ENCODE data around the gene ADAM15. TPM values are rescaled to one million over a fixed set of nuclear protein-coding genes. Genes with fewer than 3 reads are reported as not detected.
A peak's percentile ranks its signal among the peaks of the same experiment; 100 is the strongest.

ADAM15 gene
- total RNA-seq, 1 donor, result 25.1 TPM

DNA sequence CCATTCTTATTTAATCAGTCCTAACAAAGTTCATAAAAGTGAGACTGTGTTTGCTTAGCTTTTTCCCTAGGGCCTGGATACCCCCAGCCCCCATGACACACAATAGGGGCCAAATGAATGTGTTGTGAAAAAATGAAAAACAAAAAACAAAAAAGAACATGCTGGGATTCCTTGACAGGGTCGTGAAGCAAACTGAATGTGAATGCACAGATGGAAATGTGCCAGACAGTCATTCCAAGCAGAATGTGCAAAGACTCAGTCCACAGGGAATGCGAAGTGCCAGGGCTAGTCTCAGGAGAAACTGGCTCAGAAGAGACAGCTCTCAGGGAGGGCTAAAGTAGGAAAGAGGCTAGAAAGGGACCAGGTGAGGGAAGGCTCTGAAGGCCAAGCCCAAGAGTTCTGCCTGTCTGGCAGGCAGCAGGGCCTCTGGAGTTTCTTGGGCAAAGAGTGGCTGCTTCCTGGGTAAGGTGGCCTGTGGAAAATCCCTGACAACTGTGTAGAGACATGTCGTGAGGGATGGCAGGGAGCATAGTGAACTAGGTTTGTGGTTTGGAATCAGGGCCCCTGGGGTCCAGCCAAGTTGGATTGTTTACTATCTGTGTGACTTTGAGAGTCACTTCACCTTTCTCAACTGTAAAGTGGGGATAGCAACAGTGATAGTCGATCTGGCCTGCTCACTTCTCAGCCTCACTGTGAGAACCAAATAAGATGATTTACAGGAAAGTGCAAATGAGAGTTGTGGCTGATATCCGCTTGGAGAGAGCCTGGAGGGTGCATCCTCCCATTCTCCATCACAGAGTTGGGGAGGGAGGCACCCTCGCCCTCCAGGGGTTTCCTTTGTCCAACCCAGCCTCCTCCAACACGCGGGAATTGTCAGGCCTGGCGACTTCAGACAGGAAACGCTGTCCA lies 1.2 kb upstream of the ADAM15 start:
- H3K9me3 ChIP-seq (ENCODE audit: low read depth, low read length), result no peaks in the 10 kb centered on the region
- H3K4me3 ChIP-seq (ENCODE audit: low read length), result peak overlapping the region; percentile 56
- peaks cover 34% of the 10 kb centered on the region for H3K4me1 ChIP-seq (ENCODE audit: insufficient read depth, low read length)
- H3K27me3 ChIP-seq (ENCODE audit: insufficient read depth, low read length), result no peaks in the 10 kb centered on the region

DNA sequence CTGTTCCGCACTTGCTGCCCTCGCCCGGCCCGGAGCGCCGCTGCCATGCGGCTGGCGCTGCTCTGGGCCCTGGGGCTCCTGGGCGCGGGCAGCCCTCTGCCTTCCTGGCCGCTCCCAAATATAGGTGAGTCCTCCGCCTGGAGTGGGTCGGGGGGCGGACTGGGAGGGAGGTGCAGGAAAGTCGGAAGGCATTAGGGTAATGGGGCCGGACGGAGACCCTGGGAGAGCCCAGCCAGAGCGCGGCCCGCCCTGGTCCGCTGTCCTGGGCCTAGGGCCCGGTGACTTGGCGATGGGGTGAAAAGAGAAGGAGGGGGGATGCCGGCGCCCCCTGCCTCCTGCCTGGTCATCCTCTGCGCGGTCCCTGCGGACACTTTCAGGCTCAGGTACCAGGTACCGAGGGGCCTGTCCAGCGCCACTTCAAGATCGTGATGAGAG lies 243 bp downstream of the ADAM15 start:
- Histone ChIP-seq H3K27me3 (ENCODE audit: insufficient read depth, low read length) (no peaks in the 10 kb centered on the region), H3K4me1 (ENCODE audit: insufficient read depth, low read length) (peaks cover 34% of the 10 kb centered on the region), H3K4me3 (ENCODE audit: low read length) (peak overlapping the region; percentile 50), H3K9me3 (ENCODE audit: low read depth, low read length) (no peaks in the 10 kb centered on the region)

GRCh38 chr1:155051777-155052398 lies 772 bp downstream of the ADAM15 start:
- no peaks in the 10 kb centered on the region for H3K27me3 ChIP-seq (ENCODE audit: insufficient read depth, low read length)
- H3K9me3 ChIP-seq (ENCODE audit: low read depth, low read length), result no peaks in the 10 kb centered on the region
- H3K4me1 ChIP-seq (ENCODE audit: insufficient read depth, low read length), result peaks cover 34% of the 10 kb centered on the region
- peak overlapping the region; percentile 50 for H3K4me3 ChIP-seq (ENCODE audit: low read length)

DNA sequence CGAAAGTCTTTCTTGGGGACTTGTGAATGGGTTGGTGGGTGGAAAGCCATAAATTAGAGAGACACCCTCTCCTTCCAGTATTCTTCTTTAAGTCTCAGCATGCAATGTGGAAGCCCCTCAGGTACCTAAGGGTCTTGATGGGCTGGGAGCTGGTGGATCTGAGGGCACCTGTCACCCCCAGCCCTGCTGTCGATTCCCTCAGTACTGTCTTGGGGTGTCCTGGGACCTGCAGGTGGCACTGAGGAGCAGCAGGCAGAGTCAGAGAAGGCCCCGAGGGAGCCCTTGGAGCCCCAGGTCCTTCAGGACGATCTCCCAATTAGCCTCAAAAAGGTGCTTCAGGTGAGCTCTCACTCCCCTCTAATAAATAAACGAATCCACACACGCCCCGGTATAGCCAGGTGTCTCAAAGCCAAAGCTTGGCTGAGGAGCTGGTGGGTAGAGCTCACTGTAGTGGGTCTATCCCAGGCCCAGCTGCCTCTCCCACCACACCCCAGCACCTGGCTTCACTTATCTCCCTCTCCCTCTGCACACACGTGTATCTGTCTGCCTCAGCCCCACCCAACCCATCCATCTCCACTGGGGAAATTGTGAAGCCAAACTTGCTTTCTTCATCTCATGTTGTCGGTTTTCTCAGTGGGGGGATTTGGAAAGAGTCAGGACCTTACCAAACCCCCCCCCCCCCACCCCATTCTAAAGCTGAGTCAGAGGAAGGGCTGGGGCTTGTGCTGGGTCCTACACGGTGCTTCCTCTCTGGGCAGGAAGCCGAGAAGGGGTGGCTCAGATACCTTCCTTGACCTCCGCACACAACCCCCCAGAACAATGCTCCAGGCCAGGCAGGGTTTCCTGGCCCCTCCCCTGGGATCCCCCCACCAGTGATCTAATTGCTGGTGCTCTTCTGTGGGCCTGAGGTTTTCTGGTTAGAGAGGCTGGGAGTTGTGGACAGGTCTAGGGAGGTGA lies 1.6 kb downstream of the ADAM15 start:
- Histone ChIP-seq H3K4me1 (ENCODE audit: insufficient read depth, low read length) (peaks cover 34% of the 10 kb centered on the region), H3K4me3 (ENCODE audit: low read length) (peak overlapping the region; percentile 50), H3K9me3 (ENCODE audit: low read depth, low read length) (no peaks in the 10 kb centered on the region)

GRCh38 chr1:155053531-155054105 lies 2.5 kb downstream of the ADAM15 start:
- peaks cover 34% of the 10 kb centered on the region for H3K4me1 ChIP-seq (ENCODE audit: insufficient read depth, low read length)
- no peaks in the 10 kb centered on the region for H3K9me3 ChIP-seq (ENCODE audit: low read depth, low read length)
- no peak overlapping the region for H3K4me3 ChIP-seq (ENCODE audit: low read length)
- no peaks in the 10 kb centered on the region for H3K27me3 ChIP-seq (ENCODE audit: insufficient read depth, low read length)

More for the DNA sequence above, 1.6 kb downstream of the ADAM15 start:
- H3K27me3 ChIP-seq (ENCODE audit: insufficient read depth, low read length), result no peaks in the 10 kb centered on the region

- Histone ChIP-seq H3K9me3 (ENCODE audit: low read depth, low read length) (no peaks in the 10 kb centered on the region), H3K4me3 (ENCODE audit: low read length) (no peak overlapping the region), H3K27me3 (ENCODE audit: insufficient read depth, low read length) (no peaks in the 10 kb centered on the region), H3K4me1 (ENCODE audit: insufficient read depth, low read length) (peaks cover 22% of the 10 kb centered on the region)
Observed at GRCh38 chr1:155057104-155057503, 6.0 kb downstream of the ADAM15 start.

- H3K4me1 ChIP-seq (ENCODE audit: insufficient read depth, low read length), result peaks cover 22% of the 10 kb centered on the region
- H3K4me3 ChIP-seq (ENCODE audit: low read length), result no peak overlapping the region
- no peaks in the 10 kb centered on the region for H3K27me3 ChIP-seq (ENCODE audit: insufficient read depth, low read length)
- no peaks in the 10 kb centered on the region for H3K9me3 ChIP-seq (ENCODE audit: low read depth, low read length)
Observed at GRCh38 chr1:155057788-155058211, 6.7 kb downstream of the ADAM15 start.

GRCh38 chr1:155060736-155061135 lies 9.6 kb downstream of the ADAM15 start:
- H3K27me3 ChIP-seq (ENCODE audit: insufficient read depth, low read length), result no peaks in the 10 kb centered on the region
- no peaks in the 10 kb centered on the region for H3K9me3 ChIP-seq (ENCODE audit: low read depth, low read length)
- H3K4me3 ChIP-seq (ENCODE audit: low read length), result no peak overlapping the region
- H3K4me1 ChIP-seq (ENCODE audit: insufficient read depth, low read length), result peaks cover 34% of the 10 kb centered on the region

GRCh38 chr1:155061381-155062150 lies 10.4 kb downstream of the ADAM15 start:
- Histone ChIP-seq H3K27me3 (ENCODE audit: insufficient read depth, low read length) (no peaks in the 10 kb centered on the region), H3K9me3 (ENCODE audit: low read depth, low read length) (no peaks in the 10 kb centered on the region), H3K4me3 (ENCODE audit: low read length) (no peak overlapping the region), H3K4me1 (ENCODE audit: insufficient read depth, low read length) (peaks cover 34% of the 10 kb centered on the region)

- Histone ChIP-seq H3K27me3 (ENCODE audit: insufficient read depth, low read length) (no peaks in the 10 kb centered on the region), H3K4me1 (ENCODE audit: insufficient read depth, low read length) (peaks cover 34% of the 10 kb centered on the region), H3K4me3 (ENCODE audit: low read length) (no peak overlapping the region), H3K9me3 (ENCODE audit: low read depth, low read length) (no peaks in the 10 kb centered on the region)
Observed at GRCh38 chr1:155062151-155062686, 11.1 kb downstream of the ADAM15 start.

DNA sequence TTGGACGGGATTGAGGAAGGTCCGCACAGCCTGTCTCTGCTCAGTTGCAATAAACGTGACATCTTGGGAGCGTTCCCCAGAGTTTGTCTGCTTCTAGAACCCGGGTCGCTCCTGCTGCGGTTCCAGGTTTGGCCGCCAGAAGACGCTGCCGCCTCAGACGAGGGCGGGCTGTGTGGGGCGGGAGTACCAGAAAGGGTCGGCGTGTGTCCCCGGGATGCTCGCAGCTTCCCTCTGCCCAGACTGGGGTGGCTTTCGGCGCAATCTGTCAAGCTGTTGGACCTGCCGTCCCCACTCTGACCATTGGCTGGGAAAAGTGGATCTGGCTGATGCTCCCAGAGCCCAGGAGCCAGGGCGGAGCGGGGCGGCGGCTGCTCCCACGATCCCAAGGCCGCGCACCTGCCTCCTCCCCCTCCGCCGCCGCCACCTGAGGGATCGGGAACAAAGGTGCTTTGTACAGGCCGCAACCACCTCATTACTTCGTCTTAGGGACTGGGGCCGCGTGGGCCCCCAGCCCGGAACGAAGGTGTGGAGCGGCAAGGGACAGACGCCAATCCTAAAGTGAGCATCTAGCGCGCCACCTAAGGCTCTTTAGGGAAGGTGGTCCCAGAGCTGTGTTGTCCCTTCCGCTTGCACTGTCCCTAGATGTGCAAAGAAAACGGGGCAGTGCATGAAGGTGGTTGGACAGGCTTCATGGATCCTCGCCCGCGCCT lies 11.7 kb downstream of the ADAM15 start:
- no peaks in the 10 kb centered on the region for H3K9me3 ChIP-seq (ENCODE audit: low read depth, low read length)
- H3K4me3 ChIP-seq (ENCODE audit: low read length), result peak overlapping the region; percentile 64
- no peaks in the 10 kb centered on the region for H3K27me3 ChIP-seq (ENCODE audit: insufficient read depth, low read length)
- H3K4me1 ChIP-seq (ENCODE audit: insufficient read depth, low read length), result peaks cover 34% of the 10 kb centered on the region

- H3K27me3 ChIP-seq (ENCODE audit: insufficient read depth, low read length), result no peaks in the 10 kb centered on the region
- H3K4me1 ChIP-seq (ENCODE audit: insufficient read depth, low read length), result peaks cover 34% of the 10 kb centered on the region
- H3K4me3 ChIP-seq (ENCODE audit: low read length), result peak within 1 kb of the TSS; percentile 64
- H3K9me3 ChIP-seq (ENCODE audit: low read depth, low read length), result no peaks in the 10 kb centered on the region
Observed at GRCh38 chr1:155063550-155064110, 12.5 kb downstream of the ADAM15 start, which contains the start of gene EFNA4. Gene EFNA4, plus strand, starts transcription at chr1:155063740. Its CDS starts 84 bp downstream, at chr1:155063824.

All from mononuclear cell (primary cell).